Stimulated activated CD4-positive, alpha-beta T cell treated with anti-CD3 and anti-CD28 coated beads, TNF-alpha, amount 100 ng/mL, for 1 hour (primary cell): ENCODE data around the gene HOXA1.

Experiments used
- DNase-seq, 3 donors: peaks; one replicate each; pipeline ENCODE4 v3.0.0-alpha.2; 2020; ENCODE audit warnings: low read depth in 3 of 3, low spot score in 1 of 3

Gene HOXA1

DNA sequence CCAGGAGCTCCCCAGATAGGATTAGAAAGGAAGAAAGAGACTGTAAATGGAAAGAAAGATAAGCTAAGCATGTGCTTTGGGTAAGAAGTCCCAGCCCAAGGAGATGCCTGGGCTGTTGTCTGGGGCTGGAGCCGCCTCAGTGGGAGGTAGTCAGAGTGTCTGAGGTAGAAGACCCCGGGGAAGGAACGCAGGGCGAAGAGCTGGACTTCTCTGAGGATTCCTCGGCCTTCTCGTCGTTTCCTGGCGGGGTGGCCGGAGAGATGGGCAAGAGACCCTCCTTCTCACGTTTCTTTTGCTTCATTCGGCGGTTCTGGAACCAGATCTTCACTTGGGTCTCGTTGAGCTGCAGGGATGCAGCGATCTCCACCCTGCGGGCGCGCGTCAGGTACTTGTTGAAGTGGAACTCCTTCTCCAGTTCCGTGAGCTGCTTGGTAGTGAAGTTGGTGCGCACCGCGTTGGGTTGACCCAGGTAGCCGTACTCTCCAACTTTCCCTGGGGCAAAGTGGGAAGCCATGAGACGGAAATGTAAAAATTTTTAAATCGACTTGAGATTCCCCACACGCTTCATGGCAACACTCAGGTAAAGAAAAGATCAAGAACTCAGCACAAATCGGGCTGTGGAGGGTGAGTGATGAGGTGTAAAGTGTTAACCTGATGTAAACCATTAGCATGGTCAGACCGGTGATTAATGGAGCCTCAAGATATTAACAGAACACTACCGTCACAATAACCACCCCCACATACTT lies 1.3 kb downstream of the HOXA1 start:
- DNase-seq = no peak

DNA sequence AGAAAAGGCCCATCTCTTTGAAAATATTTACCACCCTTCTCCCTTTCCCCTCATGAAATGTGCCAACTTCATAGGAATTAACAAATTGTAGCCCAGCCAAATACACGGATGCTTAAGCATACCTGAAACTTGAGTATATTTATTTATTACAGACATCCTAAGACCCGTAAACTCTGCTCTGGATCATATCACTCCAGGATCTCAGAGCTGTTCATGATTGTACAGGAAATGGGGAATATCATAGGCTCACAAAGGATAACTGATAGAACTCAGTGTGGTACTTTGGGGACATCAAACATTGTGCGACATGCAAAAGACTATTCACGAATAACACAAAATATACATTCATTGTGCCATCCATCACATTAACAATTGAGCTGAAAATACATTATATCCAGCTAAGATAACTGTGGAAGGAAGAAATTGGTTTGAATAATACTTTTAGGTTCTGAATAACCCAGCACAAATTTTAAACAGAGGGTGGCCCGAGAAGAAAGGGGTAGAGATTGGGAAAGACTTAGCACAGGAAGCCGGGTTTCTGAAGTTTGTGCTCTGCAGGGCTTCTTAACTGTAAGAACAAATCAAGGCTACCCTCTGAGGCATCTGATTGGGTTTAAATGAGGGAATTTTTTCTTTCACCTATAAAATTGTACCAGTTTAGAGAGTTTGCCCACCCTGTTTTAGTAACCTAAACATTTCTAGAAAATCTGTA lies 2.5 kb downstream of the HOXA1 start:
- DNase-seq = no peak

DNA sequence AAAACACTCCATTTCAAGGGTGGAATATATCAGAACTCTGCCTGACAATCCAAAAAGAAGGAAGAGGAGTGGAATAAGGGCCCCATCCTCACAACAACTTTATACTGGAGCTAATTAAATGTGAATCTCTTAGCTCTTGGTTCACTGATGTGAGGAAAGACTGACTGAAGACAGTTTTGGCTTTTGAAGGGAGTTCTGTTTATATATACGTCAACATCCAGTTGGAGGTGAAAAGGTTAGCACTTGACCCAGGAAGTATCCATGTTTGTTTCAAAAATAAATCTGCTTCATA lies 3.0 kb downstream of the HOXA1 start:
- DNase-seq = no peak

DNA sequence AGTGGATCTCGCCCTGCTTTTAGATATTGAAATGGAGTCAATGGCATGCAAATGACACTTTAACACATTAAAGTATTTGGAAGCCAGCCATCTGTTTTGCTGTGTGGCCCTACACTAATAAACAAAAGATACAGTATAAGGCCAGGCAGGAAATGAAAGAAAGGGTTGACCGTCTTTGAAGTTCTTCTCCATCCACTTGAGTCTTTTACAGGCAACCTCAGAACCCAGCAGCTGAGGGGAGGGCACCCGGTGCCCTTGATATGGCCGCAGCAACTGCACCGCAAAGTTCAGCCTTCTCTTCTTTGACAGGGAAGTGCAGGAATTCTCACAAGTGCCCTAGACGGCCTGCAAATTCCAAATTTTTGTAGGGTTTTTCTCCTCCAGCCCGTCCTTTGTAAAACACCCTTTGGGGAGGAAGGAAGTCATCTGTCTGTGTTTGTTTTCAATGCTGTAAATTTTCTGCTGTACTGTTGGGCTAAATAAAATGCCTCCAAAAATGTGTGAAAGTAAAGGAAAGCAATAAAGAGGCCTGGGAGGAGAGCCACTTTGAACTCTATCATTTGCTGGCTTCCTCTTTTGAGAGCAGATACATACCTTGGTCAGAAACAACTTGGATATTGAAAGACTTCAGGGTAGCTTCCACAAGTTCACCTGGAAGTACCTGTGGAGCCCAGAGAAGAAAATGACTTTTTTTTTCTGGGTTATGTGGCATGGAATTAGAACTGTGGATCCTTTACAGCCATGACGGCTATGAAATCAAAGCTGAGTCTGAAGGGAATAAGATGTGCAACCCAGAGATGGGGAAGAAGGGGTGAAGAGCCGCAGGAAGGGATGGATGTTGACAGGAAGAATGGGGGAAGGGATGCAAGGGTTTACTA lies 3.6 kb downstream of the HOXA1 start:
- DNase-seq = no peak

DNA sequence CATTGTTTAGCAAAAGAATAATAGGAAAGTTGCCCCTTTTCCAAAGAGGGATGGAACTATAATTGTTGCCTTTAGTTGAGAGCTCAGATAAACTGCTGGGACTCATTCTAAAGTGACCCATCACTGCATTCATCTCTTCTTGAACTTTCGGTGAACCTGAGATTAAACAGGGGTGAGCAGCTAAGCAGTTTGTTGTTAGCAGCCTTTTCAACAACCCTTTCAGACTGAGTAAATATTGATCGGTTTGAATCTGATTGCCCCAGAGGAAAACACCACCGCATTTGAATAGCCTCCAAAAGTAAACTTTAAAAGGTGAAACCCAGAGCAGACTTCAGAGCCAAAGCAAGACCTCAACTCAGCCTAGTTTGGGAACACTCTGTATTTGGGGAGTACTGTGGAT lies 4.7 kb downstream of the HOXA1 start:
- DNase-seq = no peak

DNA sequence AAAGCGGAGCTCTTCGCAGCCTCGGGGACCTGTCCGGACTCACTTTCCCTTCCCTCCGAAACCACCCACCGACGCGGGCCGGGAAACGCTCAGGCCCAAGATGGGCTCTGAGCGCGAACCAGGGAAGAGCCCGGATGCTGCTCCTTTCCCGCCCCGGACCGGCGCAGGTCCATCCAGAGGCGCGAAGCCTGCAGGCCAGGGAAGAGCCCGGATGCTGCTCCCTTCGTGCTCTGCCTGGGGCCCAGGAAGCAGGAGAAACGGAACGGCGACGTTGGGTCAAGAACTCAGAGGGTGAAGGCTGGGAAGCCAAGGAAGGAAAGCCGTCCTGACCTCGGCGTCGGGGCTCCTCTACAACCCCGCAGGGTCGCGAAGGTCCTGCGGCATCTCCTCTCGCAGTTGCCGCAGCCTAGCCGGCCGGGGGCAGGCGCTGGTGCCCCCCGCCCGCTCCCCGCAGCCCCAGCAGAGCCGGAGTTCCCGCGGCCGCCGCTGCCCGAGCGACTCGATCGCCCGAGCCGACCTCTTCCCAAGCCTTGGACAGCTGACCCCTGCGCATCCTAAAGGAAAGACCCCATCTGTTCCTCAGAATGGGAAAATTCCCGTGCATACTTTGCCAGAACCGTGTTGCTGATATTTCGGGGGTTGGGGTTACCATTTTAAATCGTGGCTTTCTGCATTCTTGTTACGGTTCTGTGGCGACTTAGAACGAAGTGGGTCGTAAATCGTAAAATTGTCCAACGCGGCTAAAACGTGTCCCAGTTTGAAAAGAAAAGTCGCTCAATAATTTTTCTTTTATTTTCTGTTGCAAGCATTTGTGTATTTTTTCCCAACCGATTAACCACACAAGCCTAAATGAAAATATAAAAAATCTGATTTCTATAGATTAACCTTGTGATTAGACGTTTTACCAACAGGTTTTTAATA lies 7.5 kb downstream of the HOXA1 start:
- DNase-seq = no peak

DNA sequence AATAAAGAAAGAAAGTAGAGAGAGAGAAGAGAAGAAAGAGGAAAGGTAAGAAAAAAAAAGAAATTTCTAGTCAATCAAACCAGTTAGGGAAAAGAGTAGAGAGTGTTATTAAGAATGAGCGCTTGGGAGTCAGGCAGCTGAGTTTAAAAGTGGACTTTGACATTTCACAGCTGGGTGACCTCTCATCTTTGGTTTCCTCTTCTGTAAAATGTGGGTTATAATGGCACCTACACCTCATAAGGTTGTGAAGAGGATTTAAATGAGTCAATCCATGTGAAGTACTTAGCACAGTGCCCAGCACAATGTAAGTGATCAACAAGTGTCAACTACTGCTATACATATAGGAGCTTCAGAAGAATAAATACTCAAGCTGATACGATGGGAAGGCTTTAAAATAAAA lies 12.2 kb downstream of the HOXA1 start:
- DNase-seq = no peak

DNA sequence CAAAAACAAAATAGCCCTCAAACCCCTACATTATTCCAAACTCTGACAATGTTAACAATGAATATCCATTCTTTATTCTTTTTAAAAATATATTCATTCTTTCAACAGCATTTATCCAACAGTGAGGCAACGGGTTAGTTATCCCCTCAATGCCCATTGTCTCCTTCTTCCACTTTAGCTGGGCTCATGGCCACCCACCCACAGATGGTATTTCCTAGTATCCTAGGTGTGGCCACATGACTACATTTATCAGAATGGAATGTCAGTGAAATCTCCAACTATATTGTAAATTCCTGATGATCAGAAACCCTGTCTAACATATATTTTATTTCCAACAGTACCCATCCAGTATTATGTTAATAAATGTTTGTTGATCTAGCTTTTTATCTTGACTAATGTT lies 13.6 kb downstream of the HOXA1 start:
- DNase-seq = no peak

DNA sequence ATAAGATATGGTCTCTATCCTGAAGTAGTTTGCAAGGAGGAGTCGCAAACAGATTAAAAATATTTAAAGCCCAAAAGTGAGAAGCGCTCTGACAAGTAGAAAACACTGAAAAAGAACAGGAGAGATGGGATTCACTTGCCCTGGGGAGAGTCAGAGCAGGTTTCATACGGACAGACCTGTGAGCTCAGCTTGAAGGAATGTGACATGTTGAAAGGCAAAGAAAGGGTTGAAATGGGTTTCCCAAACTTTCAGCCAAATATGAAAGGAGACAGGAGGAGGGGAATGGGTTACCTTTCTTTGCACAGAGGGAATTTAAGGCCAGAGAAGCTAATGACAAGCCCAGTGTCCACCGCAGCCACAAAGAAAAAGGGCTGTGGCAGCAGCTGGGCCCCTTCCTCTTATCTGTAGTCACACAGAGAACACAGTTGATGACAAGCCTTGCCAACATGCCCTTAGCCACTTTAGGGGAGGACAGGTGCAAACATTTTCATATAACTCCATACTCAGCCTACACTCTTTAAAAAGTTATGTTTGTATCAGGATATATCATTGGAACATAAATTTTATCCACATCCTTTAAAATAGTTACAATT lies 14.9 kb downstream of the HOXA1 start:
- DNase-seq = no peak

DNA sequence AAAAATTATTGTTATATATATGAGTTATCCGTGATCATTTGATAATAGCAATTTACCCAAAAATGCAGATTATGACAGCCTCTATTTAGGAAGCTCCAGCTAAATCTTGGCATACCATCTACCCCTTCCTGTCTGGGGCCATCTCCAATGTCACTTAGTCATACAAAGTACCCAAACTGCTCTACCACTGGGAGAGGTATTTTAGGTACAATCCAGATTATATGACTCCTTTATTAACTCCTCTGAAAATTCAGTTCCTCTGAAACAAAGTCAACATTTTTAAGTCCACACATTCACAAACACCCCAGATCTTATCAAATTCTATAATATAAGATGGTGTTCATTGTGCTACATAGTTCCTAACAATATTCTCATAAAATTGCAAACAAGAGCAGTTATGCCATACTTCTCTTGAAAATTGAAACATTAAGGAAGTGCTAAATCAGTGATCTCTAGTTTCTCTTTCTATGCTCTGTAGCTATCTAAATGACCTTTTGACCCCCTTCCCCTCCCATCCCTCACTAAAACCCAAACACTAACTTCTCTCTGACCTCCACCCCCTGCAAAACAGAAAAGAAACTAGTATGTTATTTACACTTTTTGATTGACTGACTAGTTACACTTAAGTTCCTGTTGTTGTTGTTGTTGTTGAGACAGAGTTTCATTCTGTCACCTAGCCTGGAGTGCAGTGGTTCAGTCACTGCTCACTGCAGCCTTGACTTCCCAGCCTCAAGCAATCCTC lies 16.4 kb downstream of the HOXA1 start:
- no peak for DNase-seq

DNA sequence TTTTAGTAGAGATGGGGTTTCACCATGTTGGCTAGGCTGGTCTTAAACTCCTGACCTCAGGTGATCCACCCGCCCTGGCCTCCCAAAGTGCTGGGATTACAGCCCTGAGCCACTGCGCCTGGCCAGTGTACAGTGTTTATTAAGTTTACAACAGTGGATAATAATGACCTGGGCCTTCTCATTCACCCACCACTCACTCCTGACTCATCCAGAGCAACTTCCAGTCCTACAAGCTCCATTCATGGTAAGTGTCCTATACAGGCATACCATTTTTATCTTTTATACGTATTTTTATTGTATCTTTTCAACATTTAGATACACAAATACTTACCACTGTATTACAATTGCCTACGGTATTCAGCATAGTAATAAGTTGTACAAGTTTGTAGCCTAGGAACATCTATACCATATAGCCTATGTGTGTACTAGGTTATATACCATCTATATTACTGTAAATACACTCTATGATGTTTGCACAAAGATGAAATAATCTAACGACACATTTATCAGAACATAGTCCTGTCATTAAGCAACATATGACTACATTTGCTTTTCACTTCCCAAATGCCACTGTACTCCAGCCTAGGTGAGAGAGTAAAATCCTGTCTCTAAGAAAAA lies 17.1 kb downstream of the HOXA1 start:
- no peak for DNase-seq

DNA sequence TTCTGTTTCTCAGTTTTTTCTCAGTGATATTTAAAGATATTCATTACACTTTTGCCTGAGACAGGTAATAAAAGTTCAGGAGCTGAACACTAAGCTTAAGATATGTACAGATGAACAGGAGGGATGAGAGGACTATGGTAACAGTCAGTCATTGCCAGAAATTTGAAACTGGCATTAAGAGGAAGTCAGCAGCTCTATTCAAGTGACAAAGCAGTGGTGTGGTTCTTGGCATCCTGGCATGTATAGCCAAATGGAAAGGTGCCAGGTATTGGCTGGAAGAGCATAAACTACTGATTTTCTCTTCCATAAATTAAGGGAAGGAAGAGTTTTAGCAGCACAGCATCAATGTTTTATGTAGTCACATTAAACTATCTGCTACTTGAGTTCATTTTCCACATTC lies 22.7 kb downstream of the HOXA1 start:
- no peak for DNase-seq

DNA sequence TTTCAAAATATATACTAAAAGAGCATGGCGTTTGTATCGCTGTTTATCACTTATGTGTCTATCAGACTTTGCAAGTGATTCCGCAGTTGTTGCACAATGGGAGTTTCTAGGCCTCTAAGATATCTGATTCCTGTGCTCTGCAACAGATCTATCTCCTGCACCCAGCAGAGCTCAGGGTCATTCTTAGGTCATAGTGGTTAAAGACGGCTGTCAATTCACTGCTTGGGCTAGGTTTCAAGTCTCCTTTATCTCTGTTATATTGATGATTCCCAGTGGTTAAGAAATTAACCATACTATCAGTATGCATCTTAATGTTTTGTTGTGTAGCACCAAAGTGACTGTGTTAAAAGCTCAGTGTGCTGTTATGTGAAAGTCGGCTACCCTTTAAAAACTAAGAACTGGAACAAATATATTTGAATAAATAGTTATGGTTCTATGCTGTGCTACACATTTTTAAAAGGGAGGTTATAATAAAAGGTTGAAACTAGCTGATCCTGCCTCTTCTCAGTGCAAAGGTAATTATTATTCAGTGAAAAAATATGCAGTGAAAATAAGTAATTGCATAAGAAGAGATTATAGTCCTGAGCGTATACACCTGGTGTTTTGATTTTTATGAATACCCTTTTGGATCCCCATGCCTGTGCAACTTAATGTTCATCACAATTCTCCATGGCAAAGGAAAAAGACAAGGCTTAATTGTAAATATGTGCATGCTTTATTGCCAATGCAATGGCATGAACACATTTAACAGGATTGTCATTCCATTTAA lies 24.0 kb downstream of the HOXA1 start:
- no peak for DNase-seq

DNA sequence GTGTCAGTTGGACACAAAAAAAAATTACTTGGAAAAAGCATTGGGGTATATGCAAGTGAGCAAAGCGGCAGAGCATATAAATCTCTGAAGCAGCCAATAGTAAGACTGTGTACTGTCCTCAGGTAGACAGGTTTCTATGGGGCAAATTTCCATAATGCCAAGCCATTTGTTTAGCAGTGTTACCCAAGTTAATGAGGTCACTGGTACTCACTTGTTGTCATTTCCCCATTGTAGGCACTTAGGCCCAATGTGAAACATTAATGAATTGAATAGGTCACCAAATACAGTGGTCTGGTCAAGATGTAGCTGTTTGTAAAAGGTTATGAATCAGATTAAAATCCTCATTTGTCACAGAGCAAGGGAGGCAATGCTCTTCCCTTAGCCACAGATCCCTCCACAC lies 27.5 kb downstream of the HOXA1 start:
- DNase-seq = no peak

DNA sequence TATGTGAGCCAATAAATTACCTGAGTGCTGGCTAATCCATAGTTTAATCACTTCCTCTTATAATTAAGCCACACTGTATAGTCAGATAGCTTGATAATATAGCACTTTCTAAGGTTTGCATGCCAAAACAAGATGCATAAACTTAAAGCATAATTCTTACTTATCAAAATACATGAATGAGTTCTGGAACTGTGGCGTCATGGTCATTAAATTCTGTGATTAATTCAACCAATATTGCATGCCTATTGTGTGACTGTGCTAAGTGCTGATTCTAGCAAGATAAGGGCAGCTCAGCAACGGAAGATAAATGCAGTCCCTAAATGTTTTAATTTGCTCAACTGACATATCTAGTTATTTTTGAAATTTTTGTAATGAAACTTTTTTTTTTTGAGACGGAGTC lies 29.7 kb downstream of the HOXA1 start:
- DNase-seq = no peak

DNA sequence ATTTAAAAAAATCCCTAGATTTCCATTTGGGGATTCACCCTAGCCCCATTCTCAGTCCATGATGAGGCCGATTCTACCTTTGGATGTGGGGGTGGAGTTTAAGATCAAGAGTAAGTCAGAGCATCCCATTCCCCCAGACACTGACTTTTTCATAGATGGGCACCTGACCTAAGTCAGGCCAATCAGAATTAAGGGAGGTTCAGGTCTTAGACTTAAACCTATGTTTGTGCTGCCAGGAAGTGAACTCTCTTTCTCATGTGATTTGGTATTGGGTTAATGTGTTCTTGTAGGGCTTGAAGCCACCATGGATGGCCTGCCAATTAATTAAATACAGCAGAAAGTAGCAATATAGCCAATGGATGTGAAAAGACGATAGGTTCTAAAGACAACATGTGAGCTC lies 30.1 kb downstream of the HOXA1 start:
- no peak for DNase-seq

DNA sequence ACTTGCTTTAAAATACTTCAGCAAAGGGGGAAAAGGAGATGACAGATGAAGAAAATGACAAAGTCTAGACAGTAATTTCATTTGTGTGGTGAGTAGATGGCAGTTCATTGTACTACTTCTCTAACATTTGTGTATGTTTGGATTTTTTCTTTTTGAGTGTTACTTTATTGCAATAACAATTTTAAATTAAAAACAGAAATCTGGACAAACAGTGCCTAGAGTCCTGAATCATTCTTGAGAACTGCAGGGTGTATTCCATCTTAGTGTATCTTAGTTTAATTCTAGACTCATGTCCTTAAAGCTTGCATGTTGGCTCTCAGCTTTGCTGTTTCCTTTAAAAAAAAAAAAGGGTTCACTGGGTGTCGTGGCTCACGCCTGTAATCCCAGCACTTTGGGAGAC lies 31.1 kb downstream of the HOXA1 start:
- no peak for DNase-seq

DNA sequence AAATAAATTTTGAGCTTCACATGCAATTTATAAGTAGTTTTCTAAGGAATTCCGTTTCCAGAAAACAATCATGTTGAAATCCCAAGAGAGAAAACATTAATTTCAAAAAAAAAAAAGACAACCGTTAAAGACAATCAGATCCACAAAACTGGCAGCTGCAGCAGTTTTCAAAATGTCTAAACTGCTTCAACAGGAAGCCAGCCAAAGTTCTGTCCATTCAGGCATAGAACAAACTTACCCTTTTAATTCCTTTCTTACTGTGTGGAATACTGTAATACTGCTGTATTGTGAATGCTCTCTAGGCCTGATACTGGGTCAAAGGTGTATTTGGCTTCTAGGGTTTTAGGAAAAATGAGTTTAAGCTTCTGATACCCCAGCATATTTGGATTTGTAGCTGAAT lies 31.6 kb downstream of the HOXA1 start:
- no peak for DNase-seq

DNA sequence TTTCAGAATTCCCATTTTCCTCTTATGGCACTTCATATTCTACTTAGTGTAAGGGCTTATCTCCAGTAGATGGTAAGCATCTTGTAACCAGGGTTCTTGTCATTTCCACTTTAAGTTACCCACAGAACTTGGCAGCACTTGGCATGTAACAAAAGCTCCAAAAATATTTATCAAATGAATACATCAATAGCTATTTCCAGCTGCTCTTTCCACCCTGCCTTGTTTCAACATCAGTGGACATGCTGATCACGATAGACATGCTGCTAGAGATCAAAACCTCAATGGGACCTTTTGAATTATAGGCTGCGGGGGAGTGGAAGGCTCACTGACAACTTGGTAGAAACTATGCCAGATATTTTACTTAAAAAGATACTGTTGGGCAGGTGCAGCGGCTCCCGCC lies 32.9 kb downstream of the HOXA1 start:
- no peak for DNase-seq
